Naive thymus-derived CD4-positive, alpha-beta T cell (primary cell): ENCODE measurements around the gene TM4SF1. TPM values are rescaled to one million over a fixed set of nuclear protein-coding genes. Genes with fewer than 3 reads are reported as not detected.

Source experiments
- ATAC-seq: fragments of 150-1000 bp; cut with Tn5 transposase; 2 replicates; pipeline ENCODE4 v1.10.0; 2021; ENCODE audit warnings: mild to moderate bottlenecking, moderate library complexity
- CTCF ChIA-PET: fragments of 350-600 bp; sonication (Branson Sonifier 250); formaldehyde crosslinking; loops from one replicate; lab custom pipeline; 2021; ENCODE audit warnings: antibody characterized with exemption; lab: Charles Lee
- POLR2A ChIA-PET: fragments of 350-600 bp; sonication (Branson Sonifier 250); formaldehyde crosslinking; loops from one replicate; lab custom pipeline; 2021; ENCODE audit warnings: antibody characterized with exemption, inconsistent platforms; lab: Charles Lee
- DNase-seq, 9 donors: peaks; one replicate each; pipeline versions ENCODE4 v3.0.0 to v3.0.0-alpha.2; 2020 to 2022; ENCODE audit warnings: mixed read lengths in 1 of 9
- H3K27ac ChIP-seq: one replicate; pipeline ENCODE4 v1.7.0; 2013; ENCODE audit warnings: mild to moderate bottlenecking, low read depth, low read length, moderate library complexity
- H3K27me3 ChIP-seq, 2 donors: one replicate each; pipeline ENCODE4 v1.7.0; 2013; ENCODE audit warnings: low read length in 2 of 2, mild to moderate bottlenecking in 2 of 2, moderate library complexity in 2 of 2; ENCODE audit not compliant: control insufficient read depth in 2 of 2, insufficient read depth in 2 of 2
- H3K36me3 ChIP-seq, 3 experiments: 1 replicate in 2 of 3; 2 replicates in 1 of 3; pipeline ENCODE4 v1.7.0; 2013; ENCODE audit warnings: low read length in 3 of 3, mild to moderate bottlenecking in 3 of 3, moderate library complexity in 1 of 3; ENCODE audit not compliant: insufficient read depth in 3 of 3, control insufficient read depth in 2 of 3
- H3K4me1 ChIP-seq, 2 donors: one replicate each; pipeline ENCODE4 v1.7.0; 2013; ENCODE audit warnings: low read length in 2 of 2, mild to moderate bottlenecking in 2 of 2, moderate library complexity in 1 of 2; ENCODE audit not compliant: control insufficient read depth in 2 of 2, insufficient read depth in 2 of 2
- H3K4me3 ChIP-seq: 2 replicates; pipeline ENCODE4 v1.7.0; 2013; ENCODE audit warnings: mild to moderate bottlenecking, low read length
- H3K9me3 ChIP-seq, 3 experiments: 1 replicate in 2 of 3; 2 replicates in 1 of 3; pipeline ENCODE4 v1.7.0; 2013; ENCODE audit warnings: low read length in 3 of 3; ENCODE audit not compliant: control insufficient read depth in 2 of 3
- H3K27ac Mint-ChIP-seq, 9 donors: one replicate each; pipeline ENCODE4 v1.8.0; 2020 to 2022; ENCODE audit warnings: mixed read lengths in 9 of 9, mild to moderate bottlenecking in 8 of 9, moderate library complexity in 5 of 9, inconsistent platforms in 2 of 9
- H3K27me3 Mint-ChIP-seq, 5 donors: one replicate each; pipeline ENCODE4 v1.8.0; 2021 to 2022; ENCODE audit warnings: mixed read lengths in 5 of 5, mild to moderate bottlenecking in 1 of 5
- H3K36me3 Mint-ChIP-seq, 5 donors: one replicate each; pipeline ENCODE4 v1.8.0; 2020 to 2022; ENCODE audit warnings: mixed read lengths in 5 of 5, mild to moderate bottlenecking in 3 of 5, inconsistent platforms in 1 of 5
- H3K4me1 Mint-ChIP-seq, 7 donors: one replicate each; pipeline ENCODE4 v1.8.0; 2020 to 2022; ENCODE audit warnings: mixed read lengths in 7 of 7, mild to moderate bottlenecking in 3 of 7, inconsistent platforms in 1 of 7
- H3K4me3 Mint-ChIP-seq, 10 donors: one replicate each; pipeline ENCODE4 v1.8.0; 2020 to 2022; ENCODE audit warnings: mild to moderate bottlenecking in 10 of 10, mixed read lengths in 10 of 10, moderate library complexity in 6 of 10, inconsistent platforms in 2 of 10
- H3K9me3 Mint-ChIP-seq, 11 donors: one replicate each; pipeline ENCODE4 v1.8.0; 2020 to 2022; ENCODE audit warnings: mixed read lengths in 11 of 11, mild to moderate bottlenecking in 4 of 11, inconsistent platforms in 1 of 11, moderate library complexity in 1 of 11
- intact Hi-C, 2 donors: fragments of 100-400 bp; cut with micrococcal nuclease; formaldehyde crosslinking; loops; one replicate each; pipeline ENCODE4 v1.15.1; 2023
- polyA plus RNA-seq, 2 donors: library from polyadenylated mRNA; unstranded; fragments of 300-500 nt; fragmentation: Illumina TruSeq; gene quantifications; one replicate each; pipeline ENCODE4 v1.2.3, GENCODE V29; 2021
- total RNA-seq, 6 experiments: library from RNA in 5 of 6; stranded (reverse) in 5 of 6; gene quantifications; 1 replicate in 5 of 6; 2 replicates in 1 of 6; pipeline ENCODE4 v1.2.3 and lab custom pipeline; 2021 to 2026

Gene TM4SF1
- total and polyA plus RNA-seq, 7 experiments from 2014 or later, result not detected

DNA sequence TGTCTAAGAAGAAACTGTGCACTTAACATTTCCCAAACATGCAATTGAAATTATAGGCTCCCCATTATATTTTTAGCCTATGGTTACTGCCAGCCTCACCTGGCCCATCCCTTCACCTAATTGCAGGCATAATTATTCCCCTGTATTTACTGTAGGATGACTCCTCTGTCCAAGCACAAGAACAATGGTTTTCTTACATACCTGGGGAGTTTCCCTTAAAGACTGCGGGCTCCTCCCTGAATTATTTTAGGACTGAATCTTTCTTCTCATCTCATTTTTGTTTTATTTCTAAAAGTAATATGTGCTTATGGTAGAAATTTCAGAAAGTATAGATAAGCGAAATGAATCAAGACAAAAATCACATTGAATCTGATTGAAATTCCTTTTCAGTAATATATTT lies 11.4 kb downstream of the TM4SF1 start:
- H3K9me3 Mint-ChIP-seq, result peaks cover 0 to 1% (median 0%) of the 10 kb centered on the region in 11 donors
- Histone ChIP-seq H3K27me3 (no peaks in the 10 kb centered on the region), H3K27ac (no peak overlapping the region), H3K36me3 (no peaks in the 10 kb centered on the region), H3K9me3 (no peaks in the 10 kb centered on the region), H3K4me3 (no peak overlapping the region), H3K4me1 (no peaks in the 10 kb centered on the region)
- H3K4me1 Mint-ChIP-seq, result peaks cover 0 to 2% (median 0%) of the 10 kb centered on the region in 7 donors
- ChIA-PET POLR2A (no interaction called here), CTCF (no interaction called here)
- no peaks in the 10 kb centered on the region for H3K36me3 Mint-ChIP-seq
- H3K27me3 Mint-ChIP-seq, result peaks cover 16 to 18% (median 17%) of the 10 kb centered on the region in 5 donors
- intact Hi-C loops, result no loop called here
- no peak overlapping the region for H3K4me3 Mint-ChIP-seq
- no peak for DNase-seq
- no peak for ATAC-seq
- H3K27ac Mint-ChIP-seq, result no peak overlapping the region

GRCh38 chr3:149364624-149365023 lies 12.8 kb downstream of the TM4SF1 start:
- H3K27ac Mint-ChIP-seq, result no peak overlapping the region
- no peaks in the 10 kb centered on the region for H3K36me3 Mint-ChIP-seq
- H3K4me3 Mint-ChIP-seq, result no peak overlapping the region
- no peaks in the 10 kb centered on the region for H3K9me3 ChIP-seq
- no peaks in the 10 kb centered on the region for H3K36me3 ChIP-seq
- no peak overlapping the region for H3K27ac ChIP-seq
- intact Hi-C loops, result no loop called here
- POLR2A ChIA-PET, result no interaction called here
- no peak overlapping the region for H3K4me3 ChIP-seq
- H3K4me1 Mint-ChIP-seq, result peaks cover 0 to 2% (median 0%) of the 10 kb centered on the region in 7 donors
- H3K4me1 ChIP-seq, result no peaks in the 10 kb centered on the region
- CTCF ChIA-PET, result no interaction called here
- no peak for DNase-seq
- peaks cover 0 to 1% (median 0%) of the 10 kb centered on the region in 11 donors for H3K9me3 Mint-ChIP-seq
- peaks cover 11 to 24% (median 17%) of the 10 kb centered on the region in 5 donors for H3K27me3 Mint-ChIP-seq
- H3K27me3 ChIP-seq, result no peaks in the 10 kb centered on the region
- ATAC-seq, result no peak

DNA sequence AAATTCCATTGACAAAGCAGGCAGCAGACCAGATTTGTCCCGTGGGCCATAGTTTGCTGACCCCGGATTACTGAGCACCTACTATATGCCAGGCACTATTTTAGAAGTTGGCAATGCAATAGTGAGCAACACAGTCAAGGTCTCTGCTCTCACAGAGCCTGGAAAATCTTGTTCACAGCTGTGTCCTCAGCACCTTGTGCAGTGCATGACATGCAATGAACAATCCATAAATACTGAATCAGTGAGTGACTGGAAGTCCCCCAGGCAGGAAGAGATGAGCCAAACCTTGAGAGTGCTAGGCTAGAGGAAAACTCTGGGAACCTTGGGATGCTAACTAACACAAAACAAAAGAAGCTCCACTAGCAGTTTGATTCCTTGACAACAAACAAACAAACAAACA lies 14.4 kb downstream of the TM4SF1 start:
- Mint-ChIP-seq H3K9me3 (peaks cover 0 to 1% (median 0%) of the 10 kb centered on the region in 11 donors), H3K27me3 (peaks cover 18 to 28% (median 23%) of the 10 kb centered on the region in 5 donors), H3K36me3 (no peaks in the 10 kb centered on the region), H3K27ac (no peak overlapping the region), H3K4me3 (no peak overlapping the region), H3K4me1 (peaks cover 0 to 2% (median 0%) of the 10 kb centered on the region in 7 donors)
- ChIA-PET POLR2A (no interaction called here), CTCF (no interaction called here)
- H3K4me1 ChIP-seq, result no peaks in the 10 kb centered on the region
- no peaks in the 10 kb centered on the region for H3K27me3 ChIP-seq
- no peak overlapping the region for H3K27ac ChIP-seq
- intact Hi-C loops, result no loop called here
- DNase-seq (no peak), ATAC-seq (no peak)
- H3K36me3 ChIP-seq, result no peaks in the 10 kb centered on the region
- no peaks in the 10 kb centered on the region for H3K9me3 ChIP-seq
- no peak overlapping the region for H3K4me3 ChIP-seq

DNA sequence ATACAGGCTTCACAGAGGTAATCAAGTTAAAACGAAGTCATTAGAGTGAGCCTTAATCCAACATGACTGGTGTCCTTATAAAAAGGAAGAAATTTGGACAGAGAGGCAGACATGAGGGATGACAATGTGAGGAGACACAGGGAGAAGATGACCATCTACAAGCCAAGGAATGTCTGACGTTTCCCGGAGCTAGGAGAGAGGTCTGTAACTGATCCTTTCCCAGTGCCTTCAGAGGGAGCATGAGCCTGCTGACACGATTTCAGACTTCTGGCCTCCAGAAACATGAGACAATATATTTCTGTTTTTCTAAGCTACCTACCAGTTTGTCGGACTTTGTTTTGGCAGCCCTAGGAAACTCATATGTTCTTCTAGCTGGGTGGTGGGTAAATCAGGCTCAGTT lies 15.1 kb downstream of the TM4SF1 start:
- ATAC-seq (no peak), DNase-seq (no peak)
- intact Hi-C loops, result no loop called here
- Histone ChIP-seq H3K4me3 (no peak overlapping the region), H3K36me3 (no peaks in the 10 kb centered on the region), H3K4me1 (no peaks in the 10 kb centered on the region), H3K27me3 (no peaks in the 10 kb centered on the region), H3K9me3 (no peaks in the 10 kb centered on the region), H3K27ac (no peak overlapping the region)
- no peak overlapping the region for H3K4me3 Mint-ChIP-seq
- CTCF ChIA-PET, result no interaction called here
- no peak overlapping the region for H3K27ac Mint-ChIP-seq
- peaks cover 0 to 2% (median 0%) of the 10 kb centered on the region in 7 donors for H3K4me1 Mint-ChIP-seq
- peaks cover 18 to 28% (median 20%) of the 10 kb centered on the region in 5 donors for H3K27me3 Mint-ChIP-seq
- POLR2A ChIA-PET, result no interaction called here
- H3K36me3 Mint-ChIP-seq, result no peaks in the 10 kb centered on the region
- H3K9me3 Mint-ChIP-seq, result peaks cover 0 to 1% (median 0%) of the 10 kb centered on the region in 11 donors

- Histone ChIP-seq H3K4me1 (no peaks in the 10 kb centered on the region), H3K4me3 (no peak overlapping the region), H3K27ac (no peak overlapping the region), H3K36me3 (no peaks in the 10 kb centered on the region), H3K27me3 (no peaks in the 10 kb centered on the region), H3K9me3 (no peaks in the 10 kb centered on the region)
- no peak for DNase-seq
- no peak overlapping the region for H3K27ac Mint-ChIP-seq
- CTCF ChIA-PET, result no interaction called here
- H3K36me3 Mint-ChIP-seq, result no peaks in the 10 kb centered on the region
- POLR2A ChIA-PET, result interaction anchor here (0.6 kb wide), 1 partner anchor 9 kb away, joined by 3 read pairs; no protein-coding TSS in a partner anchor
- H3K27me3 Mint-ChIP-seq, result peaks cover 19 to 29% (median 22%) of the 10 kb centered on the region in 5 donors
- intact Hi-C loops, result loop anchor here in 1 of 2 donors (10.0 kb wide), 1 partner anchor 128 kb away; no protein-coding TSS in a partner anchor
- no peaks in the 10 kb centered on the region for H3K4me1 Mint-ChIP-seq
- peaks cover 0 to 2% (median 0%) of the 10 kb centered on the region in 11 donors for H3K9me3 Mint-ChIP-seq
- no peak for ATAC-seq
- H3K4me3 Mint-ChIP-seq, result no peak overlapping the region
These were observed 20.8 kb downstream of the TM4SF1 start for GRCh38 chr3:149356630-149357029.

DNA sequence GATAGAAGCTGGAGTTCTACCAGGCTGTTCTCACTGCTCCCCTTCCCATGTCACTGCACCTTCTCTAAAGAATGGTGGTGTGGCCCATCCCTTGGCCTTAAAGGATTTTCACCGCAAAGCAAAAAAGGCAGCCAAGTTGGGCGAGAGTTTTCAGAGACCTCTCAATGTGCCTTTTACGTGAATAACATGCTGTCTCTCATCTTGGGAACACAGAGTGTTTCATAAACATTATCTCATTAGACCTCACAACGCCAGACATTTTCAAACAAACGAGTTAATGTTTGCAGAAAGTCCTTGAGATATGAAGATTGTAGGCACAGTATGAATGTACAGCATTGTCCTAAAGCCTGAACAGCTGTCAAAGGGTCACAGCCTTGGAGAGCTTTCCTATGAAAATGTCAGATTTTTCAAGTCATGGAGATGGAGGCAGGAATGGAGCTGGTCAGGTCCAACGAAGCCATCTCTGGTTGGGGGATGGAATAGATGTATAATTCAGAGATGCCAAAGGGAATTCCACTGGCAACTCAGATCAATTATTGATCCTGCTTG lies 21.3 kb downstream of the TM4SF1 start:
- Histone ChIP-seq H3K27me3 (no peaks in the 10 kb centered on the region), H3K4me1 (no peaks in the 10 kb centered on the region), H3K4me3 (no peak overlapping the region), H3K27ac (no peak overlapping the region), H3K36me3 (no peaks in the 10 kb centered on the region), H3K9me3 (no peaks in the 10 kb centered on the region)
- DNase-seq (no peak), ATAC-seq (no peak)
- intact Hi-C loops, result loop anchor here in 1 of 2 donors (10.0 kb wide), 1 partner anchor 129 kb away; no protein-coding TSS in a partner anchor
- H3K9me3 Mint-ChIP-seq, result peaks cover 0 to 2% (median 0%) of the 10 kb centered on the region in 11 donors
- H3K27ac Mint-ChIP-seq, result no peak overlapping the region
- POLR2A ChIA-PET, result no interaction called here
- peaks cover 18 to 30% (median 23%) of the 10 kb centered on the region in 5 donors for H3K27me3 Mint-ChIP-seq
- H3K36me3 Mint-ChIP-seq, result no peaks in the 10 kb centered on the region
- H3K4me3 Mint-ChIP-seq, result no peak overlapping the region
- CTCF ChIA-PET, result no interaction called here
- H3K4me1 Mint-ChIP-seq, result no peaks in the 10 kb centered on the region
